OCI-LY3 (cell line): ENCODE results near the gene ABL1.

Source experiments
- EZH2phosphoT487 ChIP-seq: fragments of 200-600 bp; shearing (Covaris generic); IDR thresholded peaks from 2 replicates; pipeline ENCODE4 v1.6.1; 2018; ENCODE audit warnings: antibody characterized with exemption, mixed run types, low read depth
- TF ChIP-seq, protein P1 (sequence below): fragments of 200-600, 300-600 bp; sonication (generic); IDR thresholded peaks from 2 replicates; pipeline ENCODE4 v1.5.1; 2014; ENCODE audit warnings: antibody characterized with exemption, low read length, low read depth

DNA sequence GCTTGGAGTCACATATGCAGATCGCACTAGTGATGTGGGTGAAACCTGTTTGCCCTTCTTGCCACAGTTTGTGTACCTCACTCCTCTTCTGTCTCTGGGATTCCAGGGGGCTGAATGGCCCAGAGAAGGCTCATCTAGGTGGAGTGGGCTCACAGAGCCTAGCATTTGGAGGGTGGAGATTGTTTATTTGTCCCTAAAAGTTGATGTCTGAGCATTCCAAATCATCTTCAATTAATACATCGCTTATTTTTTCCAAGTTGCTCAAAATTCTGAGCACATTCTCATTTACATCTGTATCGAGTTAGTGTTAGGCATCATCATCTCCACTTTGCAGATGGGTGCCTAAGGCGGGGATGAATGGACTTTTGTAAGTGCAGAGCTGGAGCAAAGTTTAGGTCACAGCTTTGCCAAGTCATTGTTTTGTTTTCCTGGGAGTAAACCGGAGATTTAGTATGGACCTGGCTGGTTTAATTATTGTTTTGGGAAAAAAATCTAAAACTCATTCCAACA, 2.0 kb downstream of the ABL1 start:
- TF ChIP-seq, protein P1, sequence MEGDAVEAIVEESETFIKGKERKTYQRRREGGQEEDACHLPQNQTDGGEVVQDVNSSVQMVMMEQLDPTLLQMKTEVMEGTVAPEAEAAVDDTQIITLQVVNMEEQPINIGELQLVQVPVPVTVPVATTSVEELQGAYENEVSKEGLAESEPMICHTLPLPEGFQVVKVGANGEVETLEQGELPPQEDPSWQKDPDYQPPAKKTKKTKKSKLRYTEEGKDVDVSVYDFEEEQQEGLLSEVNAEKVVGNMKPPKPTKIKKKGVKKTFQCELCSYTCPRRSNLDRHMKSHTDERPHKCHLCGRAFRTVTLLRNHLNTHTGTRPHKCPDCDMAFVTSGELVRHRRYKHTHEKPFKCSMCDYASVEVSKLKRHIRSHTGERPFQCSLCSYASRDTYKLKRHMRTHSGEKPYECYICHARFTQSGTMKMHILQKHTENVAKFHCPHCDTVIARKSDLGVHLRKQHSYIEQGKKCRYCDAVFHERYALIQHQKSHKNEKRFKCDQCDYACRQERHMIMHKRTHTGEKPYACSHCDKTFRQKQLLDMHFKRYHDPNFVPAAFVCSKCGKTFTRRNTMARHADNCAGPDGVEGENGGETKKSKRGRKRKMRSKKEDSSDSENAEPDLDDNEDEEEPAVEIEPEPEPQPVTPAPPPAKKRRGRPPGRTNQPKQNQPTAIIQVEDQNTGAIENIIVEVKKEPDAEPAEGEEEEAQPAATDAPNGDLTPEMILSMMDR, result no peak
- TF ChIP-seq EZH2phosphoT487, result no peak
